Osteoblast (primary cell): ENCODE measurements around the gene NCAM2. TPM values are rescaled to one million over a fixed set of nuclear protein-coding genes. Genes with fewer than 3 reads are reported as not detected.

Experiments
- DNase-seq: peaks from one replicate; pipeline ENCODE4 v3.0.0; 2011; ENCODE audit warnings: low spot score, mixed read lengths; ENCODE audit not compliant: insufficient read length; ENCODE audit errors: missing footprints
- H2AFZ ChIP-seq: 2 replicates; pipeline ENCODE4 v1.6.0; 2011; ENCODE audit warnings: mild to moderate bottlenecking, low read length
- H3K27ac ChIP-seq: 2 replicates; pipeline ENCODE4 v1.5.1; 2011; ENCODE audit warnings: mild to moderate bottlenecking, low read depth, low read length, moderate library complexity
- H3K27me3 ChIP-seq: 2 replicates; pipeline ENCODE4 v1.6.0; 2012; ENCODE audit warnings: mild to moderate bottlenecking, control low read depth, inconsistent platforms, low read length, moderate library complexity; ENCODE audit not compliant: insufficient read depth
- H3K36me3 ChIP-seq: 2 replicates; pipeline ENCODE4 v1.5.1; 2011; ENCODE audit warnings: mild to moderate bottlenecking, low read length, control low read depth, moderate library complexity; ENCODE audit not compliant: insufficient read depth
- H3K4me1 ChIP-seq: 2 replicates; pipeline ENCODE4 v1.5.1; 2011; ENCODE audit warnings: mild to moderate bottlenecking, low read length, control low read depth, moderate library complexity; ENCODE audit not compliant: insufficient read depth
- H3K4me2 ChIP-seq: 2 replicates; pipeline ENCODE4 v1.6.0; 2011; ENCODE audit warnings: mild to moderate bottlenecking, low read length; ENCODE audit not compliant: insufficient read depth
- H3K4me3 ChIP-seq: fragments of 200-600 bp; sonication (generic); 3 replicates; pipeline ENCODE4 v1.5.1; 2012; ENCODE audit warnings: mild to moderate bottlenecking, low read length, inconsistent platforms; ENCODE audit not compliant: insufficient read depth
- H3K79me2 ChIP-seq: 2 replicates; pipeline ENCODE4 v1.6.0; 2012; ENCODE audit warnings: mild to moderate bottlenecking, low read length, control low read depth, inconsistent platforms; ENCODE audit not compliant: insufficient read depth
- H3K9me3 ChIP-seq: 2 replicates; pipeline ENCODE4 v1.5.1; 2011; ENCODE audit warnings: low read depth, low read length, control low read depth
- H4K20me1 ChIP-seq: 2 replicates; pipeline ENCODE4 v1.6.0; 2012; ENCODE audit warnings: mild to moderate bottlenecking, low read length, control low read depth; ENCODE audit not compliant: insufficient read depth
- total RNA-seq: library from RNA; depleted of rRNA; stranded (reverse); fragments of >200 nt; gene quantifications from 2 replicates; pipeline ENCODE4 v1.2.3, GENCODE V29; 2012
- TF ChIP-seq, protein P1 (sequence below): IDR thresholded peaks from 2 replicates; pipeline ENCODE4 v1.5.1; 2011; ENCODE audit warnings: mild to moderate bottlenecking, low read depth, low read length, moderate library complexity; ENCODE audit errors: extremely low read depth

Gene NCAM2
- total RNA-seq, 1 donor, result 8.0 TPM

DNA sequence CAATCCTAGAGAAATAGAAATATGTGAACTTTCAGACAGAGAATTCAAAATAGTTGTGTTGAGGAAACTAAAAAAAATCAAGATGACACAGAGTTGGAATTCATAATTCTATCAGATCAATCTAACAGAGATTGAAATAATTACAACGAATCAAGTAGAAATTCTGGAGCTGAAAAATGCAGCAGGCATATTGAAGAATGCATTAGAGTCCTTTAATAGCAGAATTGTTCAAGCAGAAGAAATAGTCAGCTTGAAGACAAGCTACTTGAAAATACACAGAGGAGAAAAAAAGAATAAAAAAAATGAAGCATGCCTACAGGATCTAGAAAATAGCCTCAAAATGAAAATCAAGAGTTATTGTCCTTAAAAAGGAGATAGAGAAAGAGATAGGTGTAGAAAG is 347.1 kb downstream of the NCAM2 start:
- Histone ChIP-seq H3K4me2 (no peak overlapping the region), H3K27me3 (no peaks in the 10 kb centered on the region), H3K9me3 (no peaks in the 10 kb centered on the region), H4K20me1 (no peaks in the 10 kb centered on the region), H3K79me2 (no peaks in the 10 kb centered on the region), H3K4me3 (no peak overlapping the region), H3K4me1 (no peaks in the 10 kb centered on the region), H3K36me3 (no peaks in the 10 kb centered on the region), H2AFZ (no peak overlapping the region), H3K27ac (no peak overlapping the region)
- TF ChIP-seq, protein P1, sequence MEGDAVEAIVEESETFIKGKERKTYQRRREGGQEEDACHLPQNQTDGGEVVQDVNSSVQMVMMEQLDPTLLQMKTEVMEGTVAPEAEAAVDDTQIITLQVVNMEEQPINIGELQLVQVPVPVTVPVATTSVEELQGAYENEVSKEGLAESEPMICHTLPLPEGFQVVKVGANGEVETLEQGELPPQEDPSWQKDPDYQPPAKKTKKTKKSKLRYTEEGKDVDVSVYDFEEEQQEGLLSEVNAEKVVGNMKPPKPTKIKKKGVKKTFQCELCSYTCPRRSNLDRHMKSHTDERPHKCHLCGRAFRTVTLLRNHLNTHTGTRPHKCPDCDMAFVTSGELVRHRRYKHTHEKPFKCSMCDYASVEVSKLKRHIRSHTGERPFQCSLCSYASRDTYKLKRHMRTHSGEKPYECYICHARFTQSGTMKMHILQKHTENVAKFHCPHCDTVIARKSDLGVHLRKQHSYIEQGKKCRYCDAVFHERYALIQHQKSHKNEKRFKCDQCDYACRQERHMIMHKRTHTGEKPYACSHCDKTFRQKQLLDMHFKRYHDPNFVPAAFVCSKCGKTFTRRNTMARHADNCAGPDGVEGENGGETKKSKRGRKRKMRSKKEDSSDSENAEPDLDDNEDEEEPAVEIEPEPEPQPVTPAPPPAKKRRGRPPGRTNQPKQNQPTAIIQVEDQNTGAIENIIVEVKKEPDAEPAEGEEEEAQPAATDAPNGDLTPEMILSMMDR, result no peak
- no peak for DNase-seq

GRCh38 chr21:21345872-21346271 is 347.7 kb downstream of the NCAM2 start:
- no peaks in the 10 kb centered on the region for H3K79me2 ChIP-seq
- no peaks in the 10 kb centered on the region for H3K9me3 ChIP-seq
- no peak overlapping the region for H2AFZ ChIP-seq
- no peak overlapping the region for H3K4me2 ChIP-seq
- no peak overlapping the region for H3K27ac ChIP-seq
- no peak for DNase-seq
- TF ChIP-seq, protein P1, result no peak
- H3K36me3 ChIP-seq, result no peaks in the 10 kb centered on the region
- no peak overlapping the region for H3K4me3 ChIP-seq
- H3K4me1 ChIP-seq, result no peaks in the 10 kb centered on the region
- H3K27me3 ChIP-seq, result no peaks in the 10 kb centered on the region
- no peaks in the 10 kb centered on the region for H4K20me1 ChIP-seq

- DNase-seq, result no peak
- no peaks in the 10 kb centered on the region for H3K27me3 ChIP-seq
- no peak overlapping the region for H2AFZ ChIP-seq
- H3K27ac ChIP-seq, result no peak overlapping the region
- H3K4me1 ChIP-seq, result no peaks in the 10 kb centered on the region
- H3K9me3 ChIP-seq, result no peaks in the 10 kb centered on the region
- no peak overlapping the region for H3K4me3 ChIP-seq
- TF ChIP-seq, protein P1, result no peak
- H3K79me2 ChIP-seq, result no peaks in the 10 kb centered on the region
- no peaks in the 10 kb centered on the region for H4K20me1 ChIP-seq
- no peaks in the 10 kb centered on the region for H3K36me3 ChIP-seq
- H3K4me2 ChIP-seq, result no peak overlapping the region
Observed at GRCh38 chr21:21366277-21366676, 368.1 kb downstream of the NCAM2 start.

DNA sequence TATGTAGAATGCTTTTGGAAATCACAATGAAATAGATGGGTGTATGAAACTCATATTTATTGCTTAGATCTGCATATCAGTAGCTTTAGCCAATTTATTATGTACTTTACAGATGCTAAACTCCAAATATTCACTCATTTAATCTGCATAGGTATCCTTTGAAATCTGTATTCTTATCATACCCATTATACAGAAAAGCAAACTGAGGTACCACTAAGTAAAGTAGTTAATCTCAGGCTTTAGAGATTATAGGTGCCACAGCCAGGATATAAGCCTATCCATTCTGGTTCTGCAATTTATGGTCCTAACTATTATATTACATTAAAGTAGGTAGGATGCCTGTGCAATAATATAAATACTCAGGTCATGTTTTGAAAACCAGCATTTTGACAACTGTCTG is 369.4 kb downstream of the NCAM2 start:
- Histone ChIP-seq H3K4me3 (no peak overlapping the region), H3K79me2 (no peaks in the 10 kb centered on the region)
- TF ChIP-seq, protein P1, result no peak

More for the DNA sequence above, 369.4 kb downstream of the NCAM2 start:
- no peak overlapping the region for H2AFZ ChIP-seq
- H4K20me1 ChIP-seq, result no peaks in the 10 kb centered on the region
- no peaks in the 10 kb centered on the region for H3K36me3 ChIP-seq
- DNase-seq, result no peak
- H3K4me2 ChIP-seq, result no peak overlapping the region
- no peak overlapping the region for H3K27ac ChIP-seq
- H3K4me1 ChIP-seq, result no peaks in the 10 kb centered on the region
- H3K9me3 ChIP-seq, result no peaks in the 10 kb centered on the region
- no peaks in the 10 kb centered on the region for H3K27me3 ChIP-seq
